Ovary (tissue), 9 donors: ENCODE results near the gene ENKUR. TPM values are rescaled to one million over a fixed set of nuclear protein-coding genes. Genes with fewer than 3 reads are reported as not detected.

Experiments
- DNase-seq, 5 donors: peaks; one replicate each; pipeline ENCODE4 v3.0.0-alpha.2; 2019 to 2020
- H3K27ac ChIP-seq, 2 donors: fragments of 200-600 bp; one replicate each; pipeline versions ENCODE4 v1.5.1 to v1.8.0; 2019 to 2022
- H3K27me3 ChIP-seq: fragments of 200-600 bp; one replicate; pipeline ENCODE4 v1.8.0; 2022
- H3K36me3 ChIP-seq: fragments of 200-600 bp; sonication (generic); one replicate; pipeline ENCODE4 v1.5.1; 2019
- H3K4me1 ChIP-seq: one replicate; pipeline ENCODE4 v1.8.1; 2013; ENCODE audit warnings: mild to moderate bottlenecking, moderate library complexity; ENCODE audit not compliant: insufficient read depth
- H3K4me3 ChIP-seq: fragments of 200-600 bp; sonication (generic); one replicate; pipeline ENCODE4 v1.5.1; 2017
- H3K9me3 ChIP-seq, 2 donors: fragments of 200-600 bp in 1 of 2; sonication (generic) in 1 of 2; one replicate each; pipeline versions ENCODE4 v1.5.1 to v1.8.1; 2013 to 2019; ENCODE audit warnings: mild to moderate bottlenecking in 1 of 2, moderate library complexity in 1 of 2
- EP300 ChIP-seq: sonication (generic); formaldehyde crosslinking; IDR thresholded peaks from one replicate; pipeline ENCODE4 v1.6.1; 2017; ENCODE audit warnings: antibody characterized with exemption
- POLR2A ChIP-seq: fragments of 450-650 bp; IDR thresholded peaks from one replicate; pipeline ENCODE4 v1.6.1; 2017; ENCODE audit warnings: antibody characterized with exemption, mild to moderate bottlenecking, moderate library complexity
- WGBS, 3 donors: extraction: QIAGEN DNeasy Blood & Tissue Kit in 1 of 3; methylation state at CpG; one replicate each; pipeline versions ENCODE4 v1.1.5 to v1.1.7; 2013 to 2017; 5-methylcytosine and 5-hydroxymethylcytosine counted together
- intact Hi-C, 4 donors: fragments of 100-400 bp; cut with DNase I; formaldehyde crosslinking; loops; one replicate each; pipeline versions ENCODE4 v1.11.0 to v1.15.1; 2022 to 2023
- polyA plus RNA-seq, 2 donors: library from polyadenylated mRNA; stranded (reverse); fragments of 200-250 nt in 1 of 2; fragments of 350-450 nt in 1 of 2; fragmentation: Illumina TruSeq in 1 of 2; extraction: RNeasy Lipid Tissue Mini Kit (QIAGEN cat#74804) in 1 of 2; gene quantifications; one replicate each; pipeline ENCODE4 v1.2.3, GENCODE V29; 2013 to 2014
- total RNA-seq, 7 donors: library from RNA; depleted of rRNA in 2 of 7; stranded (reverse); fragments of >200 nt in 2 of 7; fragmentation: NEBNext Ultra II Directional in 3 of 7; extraction: Animal tissue kit (Norgen Biotek cat#: 25700) in 3 of 7; gene quantifications; one replicate each; pipeline versions ENCODE4 v1.1.0 to v1.2.4, GENCODE V29; 2016 to 2023
- TF ChIP-seq, protein P1 (sequence below), 3 donors: fragments of 450-650 bp in 2 of 3; fragments of 200-600 bp in 1 of 3; IDR thresholded peaks; one replicate each; pipeline versions ENCODE4 v1.5.1 to v1.8.0; 2016 to 2022; ENCODE audit warnings: antibody characterized with exemption in 3 of 3, mild to moderate bottlenecking in 1 of 3
- donor health status: DM: no; HTN: no; CAD: no; lungs with moderate emphysema.
- donor health status: DM: no; HTN: no; CAD: no.
- donor health status: Bipolar disorder and iron deficiency.
- donor health status: DM: yes; HTN: yes; CAD: no.
- donor health status: DM: no; HTN: no; CAD: no.
- donor health status: DM: yes; HTN: yes; CAD: no.

The ENKUR gene
- total and polyA plus RNA-seq, 9 donors, result 0.07 to 8.6 (median 0.33) TPM

GRCh38 chr10:25048450-25048849 lies 32.5 kb upstream of the ENKUR start:
- no peak overlapping the region for H3K4me3 ChIP-seq
- 49 to 58% (median 56%) methylated on average over 5 of the region's 5 CpGs for whole genome bisulfite sequencing, 3 donors
- H3K27ac ChIP-seq, result no peak overlapping the region
- TF ChIP-seq, protein P1, sequence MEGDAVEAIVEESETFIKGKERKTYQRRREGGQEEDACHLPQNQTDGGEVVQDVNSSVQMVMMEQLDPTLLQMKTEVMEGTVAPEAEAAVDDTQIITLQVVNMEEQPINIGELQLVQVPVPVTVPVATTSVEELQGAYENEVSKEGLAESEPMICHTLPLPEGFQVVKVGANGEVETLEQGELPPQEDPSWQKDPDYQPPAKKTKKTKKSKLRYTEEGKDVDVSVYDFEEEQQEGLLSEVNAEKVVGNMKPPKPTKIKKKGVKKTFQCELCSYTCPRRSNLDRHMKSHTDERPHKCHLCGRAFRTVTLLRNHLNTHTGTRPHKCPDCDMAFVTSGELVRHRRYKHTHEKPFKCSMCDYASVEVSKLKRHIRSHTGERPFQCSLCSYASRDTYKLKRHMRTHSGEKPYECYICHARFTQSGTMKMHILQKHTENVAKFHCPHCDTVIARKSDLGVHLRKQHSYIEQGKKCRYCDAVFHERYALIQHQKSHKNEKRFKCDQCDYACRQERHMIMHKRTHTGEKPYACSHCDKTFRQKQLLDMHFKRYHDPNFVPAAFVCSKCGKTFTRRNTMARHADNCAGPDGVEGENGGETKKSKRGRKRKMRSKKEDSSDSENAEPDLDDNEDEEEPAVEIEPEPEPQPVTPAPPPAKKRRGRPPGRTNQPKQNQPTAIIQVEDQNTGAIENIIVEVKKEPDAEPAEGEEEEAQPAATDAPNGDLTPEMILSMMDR (IDR thresholded peaks at IDR 0.05), result no peak
- TF ChIP-seq EP300, result no peak
- no peak for TF ChIP-seq POLR2A
- H3K27me3 ChIP-seq, result no peaks in the 10 kb centered on the region
- intact Hi-C loops, result no loop called here
- H3K4me1 ChIP-seq, result no peaks in the 10 kb centered on the region
- no peaks in the 10 kb centered on the region for H3K36me3 ChIP-seq
- no peak for DNase-seq
- no peaks in the 10 kb centered on the region for H3K9me3 ChIP-seq

DNA sequence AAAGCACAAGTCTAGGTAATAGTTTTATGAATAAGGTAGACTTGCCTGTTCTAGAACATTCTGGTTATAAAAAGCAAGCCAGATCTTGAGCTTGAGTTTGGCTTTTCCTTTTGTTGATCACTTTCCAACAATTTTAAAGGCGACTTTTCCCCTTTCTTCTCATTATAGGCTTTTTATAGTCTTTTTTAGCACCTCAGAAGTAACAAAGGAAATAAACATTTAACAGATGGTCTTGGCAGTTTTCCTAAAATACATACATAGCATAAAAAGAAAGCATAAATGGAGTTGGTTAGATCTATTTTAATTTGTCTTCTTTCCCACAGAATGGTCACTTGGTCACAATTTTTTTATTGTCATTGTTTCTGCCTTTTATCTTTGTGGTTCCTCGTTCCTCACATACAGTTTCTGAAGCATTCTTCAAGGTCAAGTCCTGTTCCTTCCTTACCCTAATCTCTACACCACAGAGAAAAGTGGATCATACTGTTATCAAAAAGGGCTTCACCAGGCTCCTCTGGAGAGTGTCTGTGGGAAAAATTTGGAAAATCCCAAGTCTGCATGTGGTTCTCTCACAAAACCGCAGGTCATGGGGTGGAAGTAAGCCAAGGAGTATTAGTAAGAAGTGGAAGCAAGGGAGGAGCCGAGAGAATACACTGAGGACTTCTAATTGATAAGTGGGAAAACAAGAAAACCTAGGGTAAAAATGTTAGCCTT lies 31.8 kb upstream of the ENKUR start:
- DNase-seq, result no peak
- TF ChIP-seq POLR2A (no peak), EP300 (no peak)
- TF ChIP-seq, protein P1 (IDR thresholded peaks at IDR 0.05), result no peak
- Histone ChIP-seq H3K27me3 (no peaks in the 10 kb centered on the region), H3K4me3 (no peak overlapping the region), H3K36me3 (no peaks in the 10 kb centered on the region), H3K4me1 (no peaks in the 10 kb centered on the region), H3K9me3 (no peaks in the 10 kb centered on the region), H3K27ac (no peak overlapping the region)
- 9 to 18% (median 15%) methylated on average over 4 of the region's 4 CpGs for WGBS, 3 donors
- intact Hi-C loops, result no loop called here

DNA sequence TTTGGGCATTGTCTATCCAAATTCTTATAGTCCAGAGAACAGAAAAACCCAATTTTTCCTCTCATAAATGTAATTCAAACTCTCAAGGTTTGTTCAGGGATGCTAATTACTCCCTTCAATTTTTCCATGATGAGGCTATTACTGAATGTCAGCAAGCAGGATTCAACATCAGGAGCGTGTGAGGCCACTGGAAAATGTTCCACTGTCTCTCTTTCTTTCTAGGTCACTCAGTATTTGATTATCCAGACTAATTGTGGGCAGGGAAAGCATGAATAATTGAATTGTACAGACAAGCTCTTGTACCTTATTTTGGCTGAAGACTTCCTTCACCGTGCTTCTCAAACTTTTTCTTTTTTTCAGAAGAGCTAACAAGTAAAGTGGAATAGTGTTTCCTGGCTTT lies 31.1 kb upstream of the ENKUR start:
- Histone ChIP-seq H3K4me1 (no peaks in the 10 kb centered on the region), H3K27ac (no peak overlapping the region), H3K27me3 (no peaks in the 10 kb centered on the region), H3K36me3 (no peaks in the 10 kb centered on the region), H3K9me3 (no peaks in the 10 kb centered on the region), H3K4me3 (no peak overlapping the region)
- intact Hi-C loops, result no loop called here
- DNase-seq, result no peak
- TF ChIP-seq EP300 (no peak), POLR2A (no peak)
- TF ChIP-seq, protein P1 (IDR thresholded peaks at IDR 0.05), result no peak
- WGBS, 3 donors, result 36 to 45% (median 37%) methylated on average over 2 of the region's 2 CpGs

GRCh38 chr10:25046641-25047040 lies 30.7 kb upstream of the ENKUR start:
- no peak overlapping the region for H3K27ac ChIP-seq
- no peaks in the 10 kb centered on the region for H3K9me3 ChIP-seq
- intact Hi-C loops, result no loop called here
- TF ChIP-seq, protein P1 (IDR thresholded peaks at IDR 0.05), result no peak
- no peak for TF ChIP-seq EP300
- no peak for TF ChIP-seq POLR2A
- H3K4me1 ChIP-seq, result no peaks in the 10 kb centered on the region
- H3K27me3 ChIP-seq, result no peaks in the 10 kb centered on the region
- no peak for DNase-seq
- no peaks in the 10 kb centered on the region for H3K36me3 ChIP-seq
- 43 to 65% (median 50%) methylated on average over 1 of the region's 1 CpG for WGBS, 3 donors
- no peak overlapping the region for H3K4me3 ChIP-seq
